Ishikawa (cell line): ENCODE data around the gene ITIH3.

ENCODE experiments used
- CEBPB ChIP-seq: IDR thresholded peaks from 2 replicates; pipeline ENCODE4 v1.6.1; 2012
- CREB1 ChIP-seq: IDR thresholded peaks from 2 replicates; pipeline ENCODE4 v1.6.1; 2012; ENCODE audit warnings: low read depth
- EGR1 ChIP-seq: IDR thresholded peaks from 2 replicates; pipeline ENCODE4 v1.6.1; 2012
- EP300 ChIP-seq: IDR thresholded peaks from 2 replicates; pipeline ENCODE4 v1.6.1; 2012; ENCODE audit warnings: borderline replicate concordance
- FOXM1 ChIP-seq: IDR thresholded peaks from 2 replicates; pipeline ENCODE4 v1.6.1; 2012; ENCODE audit warnings: low read depth, borderline replicate concordance
- MAX ChIP-seq: IDR thresholded peaks from 2 replicates; pipeline ENCODE4 v1.6.1; 2012
- NFIC ChIP-seq: IDR thresholded peaks from 2 replicates; pipeline ENCODE4 v1.6.1; 2012
- RAD21 ChIP-seq: IDR thresholded peaks from 2 replicates; pipeline ENCODE4 v1.6.1; 2012; ENCODE audit warnings: low read depth
- REST ChIP-seq: IDR thresholded peaks from 2 replicates; pipeline ENCODE4 v1.6.1; 2012; ENCODE audit warnings: low read depth, mild to moderate bottlenecking
- TAF1 ChIP-seq: IDR thresholded peaks from 2 replicates; pipeline ENCODE4 v1.6.1; 2012; ENCODE audit warnings: low read depth, mild to moderate bottlenecking
- TCF12 ChIP-seq: IDR thresholded peaks from 2 replicates; pipeline ENCODE4 v1.6.1; 2012; ENCODE audit warnings: low read depth
- TEAD4 ChIP-seq: IDR thresholded peaks from 2 replicates; pipeline ENCODE4 v1.6.1; 2012
- USF1 ChIP-seq: IDR thresholded peaks from 2 replicates; pipeline ENCODE4 v1.6.1; 2012
- YY1 ChIP-seq: IDR thresholded peaks from 2 replicates; pipeline ENCODE4 v1.6.1; 2012; ENCODE audit warnings: low read depth
- ZBTB7A ChIP-seq: IDR thresholded peaks from 2 replicates; pipeline ENCODE4 v1.6.1; 2012; ENCODE audit warnings: low read depth

Gene ITIH3

GRCh38 chr3:52779837-52780585, 14.6 kb upstream of the ITIH3 start:
- no peak for TF ChIP-seq TCF12
- no peak for TF ChIP-seq REST
- TF ChIP-seq ZBTB7A = no peak
- TF ChIP-seq USF1 = no peak
- TF ChIP-seq NFIC = no peak
- no peak for TF ChIP-seq YY1

- no peak for TF ChIP-seq CEBPB
- no peak for TF ChIP-seq USF1
- no peak for TF ChIP-seq TEAD4
- no peak for TF ChIP-seq EP300
- TF ChIP-seq TCF12 = no peak
- no peak for TF ChIP-seq NFIC
- no peak for TF ChIP-seq CREB1
- no peak for TF ChIP-seq FOXM1
- TF ChIP-seq TAF1 = no peak
- no peak for TF ChIP-seq MAX
- no peak for TF ChIP-seq ZBTB7A
- TF ChIP-seq YY1 = no peak
- no peak for TF ChIP-seq EGR1
- TF ChIP-seq REST = no peak
Measured at GRCh38 chr3:52781741-52782140, 12.9 kb upstream of the ITIH3 start.

GRCh38 chr3:52782412-52783210, 12.0 kb upstream of the ITIH3 start:
- no peak for TF ChIP-seq RAD21
- TF ChIP-seq REST = peak; percentile 51

GRCh38 chr3:52783211-52783555, 11.4 kb upstream of the ITIH3 start:
- TF ChIP-seq MAX = no peak
- no peak for TF ChIP-seq CEBPB
- no peak for TF ChIP-seq EGR1
- TF ChIP-seq CREB1 = no peak
- no peak for TF ChIP-seq RAD21
- no peak for TF ChIP-seq NFIC
- TF ChIP-seq TAF1 = no peak
- no peak for TF ChIP-seq TCF12
- no peak for TF ChIP-seq TEAD4
- no peak for TF ChIP-seq FOXM1
- no peak for TF ChIP-seq ZBTB7A
- no peak for TF ChIP-seq YY1
- TF ChIP-seq REST = no peak
- no peak for TF ChIP-seq EP300
- no peak for TF ChIP-seq USF1
